ENCODE results near the gene ATP5MK. TPM values are rescaled to one million over a fixed set of nuclear protein-coding genes. Genes with fewer than 3 reads are reported as not detected.
A peak's percentile ranks its signal among the peaks of the same experiment; 100 is the strongest.

Gene ATP5MK
- total and polyA plus RNA-seq, 12 donors = 936 to 3,857 (median 1,276) TPM

DNA sequence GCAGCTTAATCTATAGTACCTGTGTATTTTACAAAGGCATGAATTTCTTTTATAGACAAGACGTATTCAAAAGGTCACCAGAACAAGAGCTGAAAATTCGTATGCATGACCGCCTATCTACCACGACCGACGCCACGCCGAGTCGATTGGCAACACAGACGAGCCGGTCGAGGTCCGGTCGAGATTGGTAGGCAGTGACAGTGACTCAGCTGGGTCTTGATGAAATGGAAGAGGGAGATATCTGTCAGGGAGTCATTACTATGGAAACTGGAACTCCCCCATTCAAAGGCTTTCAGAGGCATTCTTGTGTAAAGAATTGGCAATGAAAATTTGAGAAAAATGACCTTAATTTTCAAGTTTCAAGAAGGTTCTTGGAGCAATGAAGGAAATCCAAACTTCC is 2.1 kb downstream of the ATP5MK start:
- no peak overlapping the region for H3K27ac ChIP-seq
- DNase-seq = no peak
- H3K4me3 ChIP-seq = peak overlapping the region in 1 of 10 donors; percentile 87
- no peak for ATAC-seq
- peaks cover 3 to 53% (median 44%) of the 10 kb centered on the region in 9 donors for H3K4me1 ChIP-seq
- no peaks in the 10 kb centered on the region for H3K27me3 ChIP-seq
- H3K36me3 ChIP-seq = peaks cover under 1 to 63% (median 34%) of the 10 kb centered on the region in 9 donors
- intact Hi-C loops (cut with DNase I) = no loop called here
- TF ChIP-seq, protein P1, sequence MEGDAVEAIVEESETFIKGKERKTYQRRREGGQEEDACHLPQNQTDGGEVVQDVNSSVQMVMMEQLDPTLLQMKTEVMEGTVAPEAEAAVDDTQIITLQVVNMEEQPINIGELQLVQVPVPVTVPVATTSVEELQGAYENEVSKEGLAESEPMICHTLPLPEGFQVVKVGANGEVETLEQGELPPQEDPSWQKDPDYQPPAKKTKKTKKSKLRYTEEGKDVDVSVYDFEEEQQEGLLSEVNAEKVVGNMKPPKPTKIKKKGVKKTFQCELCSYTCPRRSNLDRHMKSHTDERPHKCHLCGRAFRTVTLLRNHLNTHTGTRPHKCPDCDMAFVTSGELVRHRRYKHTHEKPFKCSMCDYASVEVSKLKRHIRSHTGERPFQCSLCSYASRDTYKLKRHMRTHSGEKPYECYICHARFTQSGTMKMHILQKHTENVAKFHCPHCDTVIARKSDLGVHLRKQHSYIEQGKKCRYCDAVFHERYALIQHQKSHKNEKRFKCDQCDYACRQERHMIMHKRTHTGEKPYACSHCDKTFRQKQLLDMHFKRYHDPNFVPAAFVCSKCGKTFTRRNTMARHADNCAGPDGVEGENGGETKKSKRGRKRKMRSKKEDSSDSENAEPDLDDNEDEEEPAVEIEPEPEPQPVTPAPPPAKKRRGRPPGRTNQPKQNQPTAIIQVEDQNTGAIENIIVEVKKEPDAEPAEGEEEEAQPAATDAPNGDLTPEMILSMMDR (IDR thresholded peaks at IDR 0.05) = no peak
- 83 to 84% methylated on average over 14 of the region's 14 CpGs for WGBS, 2 donors
- no peaks in the 10 kb centered on the region for H3K9me3 ChIP-seq

DNA sequence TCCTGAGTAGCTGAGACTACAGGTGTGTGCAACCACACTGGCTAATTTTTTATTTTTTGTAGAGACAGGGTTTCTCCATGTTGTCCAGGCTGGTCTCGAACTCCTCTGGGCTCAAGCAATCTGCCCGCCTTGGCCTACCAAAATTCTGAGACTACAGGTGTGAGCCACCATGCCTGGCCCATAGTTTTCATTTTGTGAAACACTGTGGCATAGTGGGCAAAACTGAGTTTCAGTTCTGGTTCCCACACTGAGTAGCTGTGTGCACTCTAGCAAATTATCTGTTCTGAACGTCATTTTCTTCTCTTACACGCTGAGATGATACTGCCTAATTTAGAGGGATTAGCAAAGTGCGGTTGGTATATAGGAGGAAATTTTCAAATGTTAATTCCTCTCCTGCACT is 13.5 kb downstream of the ATP5MK start:
- no peak for ATAC-seq
- intact Hi-C loops (cut with DNase I) = no loop called here

GRCh38 chr10:103374263-103374662 is 22.0 kb downstream of the ATP5MK start:
- 94 to 96% methylated on average over 5 of the region's 5 CpGs for WGBS, 2 donors
- H3K36me3 ChIP-seq = peaks cover 0 to 69% (median 13%) of the 10 kb centered on the region in 9 donors

More for the DNA sequence above, 13.5 kb downstream of the ATP5MK start:
- H3K36me3 ChIP-seq = peaks cover 0 to 100% (median 37%) of the 10 kb centered on the region in 9 donors
- H3K9me3 ChIP-seq = no peaks in the 10 kb centered on the region
- no peak overlapping the region for H3K4me3 ChIP-seq
- DNase-seq = no peak
- H3K4me1 ChIP-seq = no peaks in the 10 kb centered on the region
- 93 to 94% methylated on average over 5 of the region's 5 CpGs for WGBS, 2 donors
- H3K27me3 ChIP-seq = no peaks in the 10 kb centered on the region
- H3K27ac ChIP-seq = no peak overlapping the region
- TF ChIP-seq, protein P1 (IDR thresholded peaks at IDR 0.05) = no peak

GRCh38 chr10:103373544-103373943 is 22.7 kb downstream of the ATP5MK start:
- H3K9me3 ChIP-seq = no peaks in the 10 kb centered on the region
- no peak overlapping the region for H3K4me3 ChIP-seq
- DNase-seq (no peak), ATAC-seq (no peak)
- TF ChIP-seq, protein P1 (IDR thresholded peaks at IDR 0.05) = no peak
- intact Hi-C loops (cut with DNase I) = no loop called here
- H3K27me3 ChIP-seq = no peaks in the 10 kb centered on the region
- peaks cover 0 to 62% (median 10%) of the 10 kb centered on the region in 9 donors for H3K36me3 ChIP-seq
- 95% methylated on average over 3 of the region's 3 CpGs for WGBS, 2 donors
- peaks cover 0 to 24% (median 13%) of the 10 kb centered on the region in 9 donors for H3K4me1 ChIP-seq
- no peak overlapping the region for H3K27ac ChIP-seq

More at GRCh38 chr10:103374263-103374662, 22.0 kb downstream of the ATP5MK start:
- TF ChIP-seq, protein P1 (IDR thresholded peaks at IDR 0.05) = no peak
- Histone ChIP-seq H3K27ac (no peak overlapping the region), H3K9me3 (no peaks in the 10 kb centered on the region), H3K4me3 (no peak overlapping the region), H3K4me1 (peaks cover 0 to 19% (median 7%) of the 10 kb centered on the region in 9 donors), H3K27me3 (no peaks in the 10 kb centered on the region)
- intact Hi-C loops (cut with DNase I) = no loop called here
- ATAC-seq = no peak
- DNase-seq = no peak
